Left lobe of liver (tissue), 2 donors: ENCODE results near the gene TMBIM4. TPM values are rescaled to one million over a fixed set of nuclear protein-coding genes. Genes with fewer than 3 reads are reported as not detected.
A peak's percentile ranks its signal among the peaks of the same experiment; 100 is the strongest.
"Not testable (repeated sequence)": the region's sequence is repeated elsewhere in the genome, so short reads cannot be mapped to it uniquely, and the experiment has no call there.

ENCODE experiments used
- ATAC-seq: fragments of 200-7000 bp; cut with Tn5 transposase; one replicate; pipeline ENCODE4 v1.9.1; 2020; ENCODE audit warnings: mild to moderate bottlenecking, moderate library complexity
- DNase-seq: peaks from one replicate; pipeline ENCODE4 v3.0.0-alpha.2; 2020; ENCODE audit warnings: low spot score
- total RNA-seq: library from RNA; stranded (reverse); gene quantifications from one replicate; pipeline ENCODE4 v1.2.1, GENCODE V29; 2021
- donor health status: DM: no; HTN: no; CAD: no; lungs with moderate emphysema.
- donor health status: DM: no; HTN: yes; CAD: no.

The TMBIM4 gene
- total RNA-seq, 1 donor from 2014 or later: 73.2 TPM

GRCh38 chr12:66187036-66187435 lies 17.2 kb upstream of the TMBIM4 start:
- DNase-seq (no peak), ATAC-seq (no peak)

- DNase-seq, ATAC-seq: not testable (repeated sequence)
Observed at GRCh38 chr12:66184822-66185221, 15.0 kb upstream of the TMBIM4 start.

- ATAC-seq (no peak), DNase-seq (no peak)
Observed at GRCh38 chr12:66182956-66183355, 13.2 kb upstream of the TMBIM4 start.

- ATAC-seq: no peak
Observed at GRCh38 chr12:66176105-66176900, 6.5 kb upstream of the TMBIM4 start.

GRCh38 chr12:66174391-66175325 lies 4.9 kb upstream of the TMBIM4 start:
- ATAC-seq, DNase-seq: not testable (repeated sequence)

More at GRCh38 chr12:66176105-66176900, 6.5 kb upstream of the TMBIM4 start:
- no peak for DNase-seq

GRCh38 chr12:66170606-66171005 lies 810 bp upstream of the TMBIM4 start:
- DNase-seq (no peak), ATAC-seq (no peak)

- no peak for ATAC-seq
- DNase-seq: no peak
Observed at GRCh38 chr12:66168410-66168809, 1.4 kb downstream of the TMBIM4 start.

- ATAC-seq (no peak), DNase-seq (no peak)
Observed at GRCh38 chr12:66166561-66166960, 3.2 kb downstream of the TMBIM4 start.

GRCh38 chr12:66165141-66165540 lies 4.7 kb downstream of the TMBIM4 start:
- DNase-seq (no peak), ATAC-seq (no peak)

GRCh38 chr12:66164349-66164821 lies 5.4 kb downstream of the TMBIM4 start:
- ATAC-seq: no peak
- no peak for DNase-seq

- no peak for DNase-seq
- no peak for ATAC-seq
Observed at GRCh38 chr12:66163289-66163688, 6.5 kb downstream of the TMBIM4 start.

- DNase-seq (no peak), ATAC-seq (no peak)
Observed at GRCh38 chr12:66162701-66163100, 7.1 kb downstream of the TMBIM4 start.

GRCh38 chr12:66160704-66161103 lies 9.1 kb downstream of the TMBIM4 start:
- no peak for ATAC-seq
- DNase-seq: no peak

GRCh38 chr12:66159123-66159522 lies 10.7 kb downstream of the TMBIM4 start:
- DNase-seq: no peak
- ATAC-seq: no peak

- DNase-seq (no peak), ATAC-seq (no peak)
Observed at GRCh38 chr12:66156654-66157053, 13.1 kb downstream of the TMBIM4 start.

- ATAC-seq (no peak), DNase-seq (no peak)
Observed at GRCh38 chr12:66154776-66155175, 15.0 kb downstream of the TMBIM4 start.

- no peak for DNase-seq
- ATAC-seq: no peak
Observed at GRCh38 chr12:66152732-66153131, 17.1 kb downstream of the TMBIM4 start.

- no peak for DNase-seq
- ATAC-seq: peak; percentile 39
Observed at GRCh38 chr12:66149702-66150398, 19.9 kb downstream of the TMBIM4 start.

GRCh38 chr12:66144791-66145754 lies 24.7 kb downstream of the TMBIM4 start:
- DNase-seq (peak; percentile 66), ATAC-seq (peak; percentile 99)

- DNase-seq (no peak), ATAC-seq (no peak)
Observed at GRCh38 chr12:66143868-66144267, 25.9 kb downstream of the TMBIM4 start.
